Hepatocyte (in vitro differentiated cells): ENCODE data around the gene MFN2.

Experiments
- CTCF ChIP-seq: fragments of 200-600 bp; sonication (generic); IDR thresholded peaks from 2 replicates; pipeline ENCODE4 v1.5.1; 2016; ENCODE audit warnings: antibody characterized with exemption, mild to moderate bottlenecking; ENCODE audit not compliant: poor library complexity
- EZH2phosphoT487 ChIP-seq: fragments of 200-600 bp; sonication (generic); IDR thresholded peaks from one replicate; pipeline ENCODE4 v1.6.1; 2018; ENCODE audit warnings: antibody characterized with exemption, mild to moderate bottlenecking, low read depth, moderate library complexity; ENCODE audit not compliant: unreplicated experiment, severe bottlenecking

- TF ChIP-seq CTCF (peak; percentile 46), EZH2phosphoT487 (no peak)
These were observed 21.1 kb downstream of the MFN2 start for GRCh38 chr1:12001249-12001917.
